GM12878 (cell line): ENCODE data around the gene PPP1R13B. TPM values are rescaled to one million over a fixed set of nuclear protein-coding genes. Genes with fewer than 3 reads are reported as not detected.

Experiments used
- ATAC-seq: fragments of 200-7000 bp; cut with Tn5 transposase; 3 replicates; pipeline ENCODE4 v1.9.1; 2020; ENCODE audit warnings: mild to moderate bottlenecking, moderate library complexity
- BruUV-seq: library from RNA; stranded (reverse); fragments of 400-500 nt; replicated peaks from 2 replicates; lab custom pipeline; 2021; lab: Mats Ljungman, UMichigan
- CTCF ChIA-PET: fragments of 300-600 bp; sonication (Branson Sonifier 250); formaldehyde crosslinking; extraction: SDS; loops from one replicate; lab custom pipeline; 2021; ENCODE audit warnings: inconsistent platforms; lab: Yijun Ruan, JAX
- POLR2A ChIA-PET: fragments of 350-600 bp; formaldehyde crosslinking; extraction: SDS; loops from one replicate; lab custom pipeline; 2021; ENCODE audit warnings: inconsistent platforms; lab: Charles Lee
- RAD21 ChIA-PET: fragments of 300-600 bp; sonication (Branson Sonifier 250); formaldehyde crosslinking; loops from one replicate; lab custom pipeline; 2023; ENCODE audit warnings: antibody characterized with exemption; ENCODE audit not compliant: unreplicated experiment; lab: Charles Lee
- SMC1A ChIA-PET: fragments of 300-600 bp; sonication (Branson Sonifier 250); formaldehyde crosslinking; loops from one replicate; lab custom pipeline; 2023; ENCODE audit not compliant: unreplicated experiment, uncharacterized antibody; lab: Charles Lee
- DNase-seq: peaks from one replicate; pipeline ENCODE4 v3.0.0-alpha.2; 2011; ENCODE audit warnings: low read depth, low spot score
- FAIRE-seq: peaks from 3 replicates; lab custom pipeline; 2011; peaks lifted over from hg19 to GRCh38; lab: Jason Lieb, UNC
- H2AFZ ChIP-seq: 2 replicates; pipeline ENCODE4 v1.6.0; 2011; ENCODE audit warnings: low read depth, low read length, control low read depth; ENCODE audit not compliant: control insufficient read depth
- H3K27ac ChIP-seq: 2 replicates; pipeline ENCODE4 v1.5.1; 2011; ENCODE audit warnings: control low read depth; ENCODE audit not compliant: control insufficient read depth, insufficient read depth
- H3K27me3 ChIP-seq, 2 experiments: replicated peaks in 1 of 2; 2 replicates each; pipeline versions ENCODE4 v1.6.0 to v1.6.1; 2011; ENCODE audit warnings: low read length in 1 of 2; ENCODE audit not compliant: control insufficient read depth in 2 of 2, insufficient read depth in 2 of 2
- H3K36me3 ChIP-seq, 2 experiments: 2 replicates each; pipeline ENCODE4 v1.5.1; 2011; ENCODE audit warnings: low read length in 1 of 2; ENCODE audit not compliant: control insufficient read depth in 2 of 2, insufficient read depth in 2 of 2
- H3K4me1 ChIP-seq: 2 replicates; pipeline ENCODE4 v1.6.1; 2011; ENCODE audit warnings: mild to moderate bottlenecking, low read length, moderate library complexity, mixed read lengths; ENCODE audit not compliant: control insufficient read depth, insufficient read depth
- H3K4me2 ChIP-seq: 2 replicates; pipeline ENCODE4 v1.6.0; 2011; ENCODE audit warnings: control low read depth; ENCODE audit not compliant: control insufficient read depth, insufficient read depth
- H3K4me3 ChIP-seq: fragments of 200-600 bp; sonication (generic); 2 replicates; pipeline ENCODE4 v1.5.1; 2016
- H3K79me2 ChIP-seq: 2 replicates; pipeline ENCODE4 v1.6.0; 2011; ENCODE audit warnings: low read length; ENCODE audit not compliant: control insufficient read depth, insufficient read depth
- H3K9ac ChIP-seq: 2 replicates; pipeline ENCODE4 v1.8.0; 2011; ENCODE audit warnings: low read length, control low read depth, mixed read lengths; ENCODE audit not compliant: control insufficient read depth, insufficient read depth
- H3K9me3 ChIP-seq: replicated peaks from 3 replicates; pipeline ENCODE4 v1.5.1; 2011; ENCODE audit warnings: mild to moderate bottlenecking, low read length; ENCODE audit not compliant: control insufficient read depth, insufficient read depth
- H4K20me1 ChIP-seq: 2 replicates; pipeline ENCODE4 v1.6.0; 2011; ENCODE audit not compliant: control insufficient read depth, insufficient read depth
- BHLHE40 ChIP-seq, 2 experiments: fragments of 450-650 bp in 1 of 2; IDR thresholded peaks; 2 replicates each; pipeline ENCODE4 v1.6.1; 2011 to 2017; ENCODE audit warnings: low read depth in 2 of 2, borderline replicate concordance in 1 of 2, improper control_type of control experiment in 1 of 2, low read length in 1 of 2, mild to moderate bottlenecking in 1 of 2
- EP300 ChIP-seq, 2 experiments: fragments of 150-350 bp in 1 of 2; IDR thresholded peaks; 2 replicates each; pipeline ENCODE4 v1.6.1; 2011 to 2012; ENCODE audit warnings: low read depth in 2 of 2, low read length in 2 of 2, borderline replicate concordance in 1 of 2, improper control_type of control experiment in 1 of 2, inconsistent platforms in 1 of 2; ENCODE audit not compliant: control insufficient read depth in 1 of 2
- IRF3 ChIP-seq: fragments of 450-650 bp; IDR thresholded peaks from 2 replicates; pipeline ENCODE4 v1.6.1; 2014; ENCODE audit warnings: mild to moderate bottlenecking
- MXI1 ChIP-seq: fragments of 150-350 bp; IDR thresholded peaks from 2 replicates; pipeline ENCODE4 v1.6.1; 2011; ENCODE audit warnings: low read depth, mild to moderate bottlenecking, inconsistent platforms, low read length, improper control_type of control experiment
- NBN ChIP-seq: fragments of 450-650 bp; IDR thresholded peaks from 2 replicates; pipeline ENCODE4 v1.6.1; 2016
- NFYB ChIP-seq: IDR thresholded peaks from 2 replicates; pipeline ENCODE4 v1.6.1; 2011; ENCODE audit warnings: low read depth, mild to moderate bottlenecking, low read length, improper control_type of control experiment, moderate library complexity; ENCODE audit not compliant: insufficient read depth
- RELA ChIP-seq: fragments of 450-650 bp; IDR thresholded peaks from 2 replicates; pipeline ENCODE4 v1.8.0; 2014; ENCODE audit warnings: borderline replicate concordance; ENCODE audit not compliant: partially characterized antibody
- SREBF1 ChIP-seq: IDR thresholded peaks from 2 replicates; pipeline ENCODE4 v1.6.1; 2012; ENCODE audit warnings: mild to moderate bottlenecking, low read length
- ZBTB4 ChIP-seq: fragments of 450-650 bp; formaldehyde crosslinking; IDR thresholded peaks from 2 replicates; pipeline ENCODE4 v1.4.0; 2022; ENCODE audit warnings: mild to moderate bottlenecking, moderate library complexity
- ZNF207 ChIP-seq: fragments of 450-650 bp; IDR thresholded peaks from 2 replicates; pipeline ENCODE4 v1.6.1; 2014; ENCODE audit warnings: antibody characterized with exemption, mild to moderate bottlenecking, borderline replicate concordance
- WGBS: methylation state at CpG from one replicate; pipeline ENCODE4 v1.1.6; 2016; ENCODE audit warnings: low lambda C conversion rate; ENCODE audit not compliant: insufficient replicate concordance, insufficient coverage; ENCODE audit errors: missing lambda C conversion rate; 5-methylcytosine and 5-hydroxymethylcytosine counted together
- in situ Hi-C: fragments of 300-500 bp; cut with MboI; formaldehyde crosslinking; loops from 9 replicates; pipeline ENCODE4 v1.14.3; 2018; ENCODE audit warnings: mixed read lengths
- intact Hi-C: fragments of 100-400 bp; cut with micrococcal nuclease; formaldehyde crosslinking; loops from one replicate; pipeline ENCODE4 v1.14.2; 2022; ENCODE audit not compliant: unreplicated experiment
- polyA plus RNA-seq, 11 experiments: library from polyadenylated mRNA; depleted of rRNA in 4 of 11; unstranded in 6 of 11; stranded (reverse) in 5 of 11; fragments of >200 nt; fragmentation: Nextera tagmentation in 4 of 11; fragmentation: Illumina TruSeq in 1 of 11; extraction: Ambion mirVana in 4 of 11; extraction: Trizol in 1 of 11; gene quantifications; 1 replicate in 1 of 11; 2 replicates in 10 of 11; pipeline versions ENCODE4 v1.2.1 to v1.2.3, GENCODE V29; 2011 to 2016; ENCODE audit warnings: inconsistent platforms in 2 of 11, missing spikeins in 2 of 11, low read depth in 1 of 11
- total RNA-seq, 4 experiments: library from RNA; depleted of rRNA in 3 of 4; stranded (reverse); fragments of >200 nt in 3 of 4; fragmentation: Illumina TruSeq in 1 of 4; extraction: Trizol in 1 of 4; gene quantifications; 2 replicates each; pipeline versions ENCODE4 v1.2.1 to v1.2.3, GENCODE V29; 2013 to 2021

PPP1R13B gene
- total and polyA plus RNA-seq, 10 of the 15 experiments (the other 5 are each of a cell fraction or from before 2014, with no cell fraction given) = 0.16 to 8.1 (median 3.2) TPM

DNA sequence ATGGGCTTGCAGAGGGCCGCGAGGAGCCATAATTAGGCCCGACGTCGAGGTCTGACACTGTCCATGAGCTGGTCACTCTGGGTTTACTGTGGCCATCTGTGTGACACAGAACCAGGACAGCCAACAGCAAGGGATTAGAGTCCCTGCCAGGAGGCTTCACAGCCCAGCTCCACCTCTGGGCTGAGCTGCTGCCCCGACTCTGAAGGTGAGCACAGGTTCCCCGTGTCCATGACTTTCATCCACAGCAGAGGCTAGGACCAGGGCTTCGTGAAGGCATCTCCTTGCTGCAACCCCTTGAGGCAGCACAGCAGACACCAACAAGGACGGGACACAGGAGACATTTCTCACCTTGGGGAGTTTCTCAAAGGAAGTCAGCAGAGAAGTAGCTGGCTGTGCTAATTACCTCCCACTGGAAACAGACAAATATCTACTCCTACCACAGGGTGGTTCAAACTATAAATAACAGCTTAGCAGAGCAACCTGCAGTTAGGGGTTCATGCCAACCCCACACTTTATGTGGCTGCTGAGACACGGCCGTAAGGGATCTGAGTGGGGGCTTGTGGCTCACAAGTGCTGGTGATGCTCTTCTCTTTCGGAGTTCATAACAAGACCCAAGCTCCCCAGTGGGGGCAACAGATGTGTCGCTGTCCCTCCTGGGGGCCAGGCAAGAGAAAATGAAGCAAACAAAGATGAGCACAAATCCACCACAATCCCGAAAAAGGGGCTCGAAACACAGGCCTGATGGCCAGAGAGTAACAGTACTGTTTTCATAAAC, 102.6 kb downstream of the PPP1R13B start:
- RAD21 ChIA-PET = no interaction called here
- no peak overlapping the region for H3K27ac ChIP-seq
- FAIRE-seq = no peak
- in situ Hi-C loops (no loop called here), intact Hi-C loops (no loop called here)
- ATAC-seq = no peak
- no peaks in the 10 kb centered on the region for H3K9me3 ChIP-seq
- H2AFZ ChIP-seq = no peak overlapping the region
- H3K4me1 ChIP-seq = no peaks in the 10 kb centered on the region
- TF ChIP-seq BHLHE40 (IDR thresholded peaks at IDR 0.05; ENCODE audit: borderline replicate concordance in 1 of 2, low read depth in 2 of 2, low read length in 1 of 2) (no peak), SREBF1 (no peak), IRF3 (no peak)
- POLR2A ChIA-PET = no interaction called here
- no TSS peak for BruUV-seq
- no peaks in the 10 kb centered on the region for H3K27me3 ChIP-seq
- DNase-seq = no peak
- WGBS = 83% methylated on average over 15 of the region's 15 CpGs
- no peak overlapping the region for H3K9ac ChIP-seq
- CTCF ChIA-PET = no interaction called here
- H3K4me2 ChIP-seq = no peak overlapping the region
- SMC1A ChIA-PET = no interaction called here
- H3K4me3 ChIP-seq = no peak overlapping the region
- no peaks in the 10 kb centered on the region for H3K79me2 ChIP-seq
- no peaks in the 10 kb centered on the region for H4K20me1 ChIP-seq
- H3K36me3 ChIP-seq = peaks cover 0 to 2% of the 10 kb centered on the region in 2 experiments; a peak in 2 of 4 replicates

DNA sequence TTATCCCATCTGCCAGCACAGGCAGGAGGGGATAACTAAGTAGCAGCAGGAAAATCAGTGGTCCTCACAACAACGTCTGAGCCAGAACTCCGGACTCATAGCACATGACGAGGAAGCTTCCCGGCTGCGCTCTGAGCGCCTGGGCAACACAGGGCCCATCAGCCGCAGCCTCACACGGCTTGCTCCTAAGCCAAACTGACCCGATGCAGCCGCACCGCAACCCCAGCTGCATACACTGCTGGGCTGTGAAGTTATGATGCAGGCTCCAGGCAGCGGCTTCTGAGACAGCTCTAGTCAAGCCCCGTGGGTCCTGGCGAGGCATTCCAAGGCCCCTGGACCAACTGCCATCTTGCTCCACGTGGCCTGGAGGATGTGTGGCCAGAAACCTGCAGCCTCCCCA, 103.7 kb downstream of the PPP1R13B start:
- CTCF ChIA-PET = no interaction called here
- WGBS = 83% methylated on average over 15 of the region's 15 CpGs
- TF ChIP-seq ZBTB4 (CRISPR knock-in tag) (no peak), NFYB (no peak), MXI1 (no peak), ZNF207 (no peak), EP300 (IDR thresholded peaks at IDR 0.05; ENCODE audit: borderline replicate concordance in 1 of 2, control insufficient read depth in 1 of 2, low read depth in 2 of 2, low read length in 2 of 2) (no peak), NBN (no peak), RELA (no peak)

More for the DNA sequence above, 103.7 kb downstream of the PPP1R13B start:
- Histone ChIP-seq H3K36me3 (peaks cover 0 to 1% of the 10 kb centered on the region in 2 experiments; a peak in 3 of 4 replicates), H4K20me1 (no peaks in the 10 kb centered on the region), H3K4me3 (no peak overlapping the region), H3K4me1 (no peaks in the 10 kb centered on the region), H3K27me3 (no peaks in the 10 kb centered on the region), H3K79me2 (no peaks in the 10 kb centered on the region), H3K4me2 (no peak overlapping the region), H3K9ac (no peak overlapping the region), H3K27ac (no peak overlapping the region), H3K9me3 (no peaks in the 10 kb centered on the region), H2AFZ (no peak overlapping the region)
- ATAC-seq = no peak
- DNase-seq = no peak
- SMC1A ChIA-PET = no interaction called here
- intact Hi-C loops = no loop called here
- RAD21 ChIA-PET = no interaction called here
- FAIRE-seq = no peak
- POLR2A ChIA-PET = no interaction called here
- in situ Hi-C loops = no loop called here
- BruUV-seq = no TSS peak
